ENCODE results near the gene PEX14. TPM values are rescaled to one million over a fixed set of nuclear protein-coding genes. Genes with fewer than 3 reads are reported as not detected.

PEX14 gene
- total RNA-seq, 1 donor from 2014 or later = 27.4 TPM

- DNase-seq (ENCODE audit: low read depth) = no peak
- no peaks in the 10 kb centered on the region for H3K36me3 ChIP-seq (ENCODE audit: control insufficient read depth, insufficient read depth, low read length)
- H3K4me3 ChIP-seq (ENCODE audit: low read depth, low read length) = no peak overlapping the region
- no peaks in the 10 kb centered on the region for H3K27me3 ChIP-seq (ENCODE audit: control insufficient read depth, insufficient read depth, low read length)
- no peak for TF ChIP-seq CTCF (IDR thresholded peaks at IDR 0.05; ENCODE audit: insufficient read depth, low read length, poor library complexity, severe bottlenecking)
Measured at GRCh38 chr1:10625554-10625953, 150.8 kb downstream of the PEX14 start.

- Histone ChIP-seq H3K36me3 (ENCODE audit: control insufficient read depth, insufficient read depth, low read length) (no peaks in the 10 kb centered on the region), H3K27me3 (ENCODE audit: control insufficient read depth, insufficient read depth, low read length) (no peaks in the 10 kb centered on the region), H3K4me3 (ENCODE audit: low read depth, low read length) (no peak overlapping the region)
- no peak for DNase-seq (ENCODE audit: low read depth)
- no peak for TF ChIP-seq CTCF (IDR thresholded peaks at IDR 0.05; ENCODE audit: insufficient read depth, low read length, poor library complexity, severe bottlenecking)
Measured at GRCh38 chr1:10626131-10626731, 151.5 kb downstream of the PEX14 start.

GRCh38 chr1:10626791-10627410 lies 152.2 kb downstream of the PEX14 start:
- Histone ChIP-seq H3K4me3 (ENCODE audit: low read depth, low read length) (no peak overlapping the region), H3K36me3 (ENCODE audit: control insufficient read depth, insufficient read depth, low read length) (no peaks in the 10 kb centered on the region), H3K27me3 (ENCODE audit: control insufficient read depth, insufficient read depth, low read length) (no peaks in the 10 kb centered on the region)
- TF ChIP-seq CTCF (IDR thresholded peaks at IDR 0.05; ENCODE audit: insufficient read depth, low read length, poor library complexity, severe bottlenecking) = no peak
- no peak for DNase-seq (ENCODE audit: low read depth)

- H3K36me3 ChIP-seq (ENCODE audit: control insufficient read depth, insufficient read depth, low read length) = no peaks in the 10 kb centered on the region
- TF ChIP-seq CTCF (IDR thresholded peaks at IDR 0.05; ENCODE audit: insufficient read depth, low read length, poor library complexity, severe bottlenecking) = no peak
- DNase-seq (ENCODE audit: low read depth) = no peak
- H3K27me3 ChIP-seq (ENCODE audit: control insufficient read depth, insufficient read depth, low read length) = no peaks in the 10 kb centered on the region
- H3K4me3 ChIP-seq (ENCODE audit: low read depth, low read length) = no peak overlapping the region
Measured at GRCh38 chr1:10628685-10629084, 153.9 kb downstream of the PEX14 start.

- TF ChIP-seq CTCF (IDR thresholded peaks at IDR 0.05; ENCODE audit: insufficient read depth, low read length, poor library complexity, severe bottlenecking) = no peak
- DNase-seq (ENCODE audit: low read depth) = no peak
- Histone ChIP-seq H3K36me3 (ENCODE audit: control insufficient read depth, insufficient read depth, low read length) (no peaks in the 10 kb centered on the region), H3K27me3 (ENCODE audit: control insufficient read depth, insufficient read depth, low read length) (no peaks in the 10 kb centered on the region), H3K4me3 (ENCODE audit: low read depth, low read length) (no peak overlapping the region)
Measured at GRCh38 chr1:10629091-10629815, 154.5 kb downstream of the PEX14 start.
